Astrocyte (in vitro differentiated cells and primary cell): ENCODE results near the gene SCAMP4. TPM values are rescaled to one million over a fixed set of nuclear protein-coding genes. Genes with fewer than 3 reads are reported as not detected.
A peak's percentile ranks its signal among the peaks of the same experiment; 100 is the strongest.

Experiments
- DNase-seq: peaks from one replicate; pipeline ENCODE4 v3.0.0-alpha.2; 2010; ENCODE audit warnings: low read depth
- FAIRE-seq: peaks from 2 replicates; lab custom pipeline; 2011; peaks lifted over from hg19 to GRCh38; lab: Jason Lieb, UNC
- H2AFZ ChIP-seq: 2 replicates; pipeline ENCODE4 v1.6.0; 2012; ENCODE audit warnings: low read depth, low read length, inconsistent platforms
- H3K27ac ChIP-seq: 2 replicates; pipeline ENCODE4 v1.5.1; 2011; ENCODE audit warnings: low read depth, low read length, inconsistent platforms
- H3K27me3 ChIP-seq: 2 replicates; pipeline ENCODE4 v1.6.0; 2011; ENCODE audit warnings: low read length, inconsistent platforms; ENCODE audit not compliant: insufficient read depth
- H3K36me3 ChIP-seq: 2 replicates; pipeline ENCODE4 v1.5.1; 2011; ENCODE audit warnings: low read length, inconsistent platforms; ENCODE audit not compliant: insufficient read depth
- H3K4me1 ChIP-seq: 2 replicates; pipeline ENCODE4 v1.5.1; 2011; ENCODE audit warnings: low read length, inconsistent platforms; ENCODE audit not compliant: insufficient read depth
- H3K4me2 ChIP-seq: 2 replicates; pipeline ENCODE4 v1.6.0; 2012; ENCODE audit warnings: low read length, inconsistent platforms
- H3K4me3 ChIP-seq: 2 replicates; pipeline ENCODE4 v1.5.1; 2011; ENCODE audit warnings: low read depth, mild to moderate bottlenecking, low read length, inconsistent platforms; ENCODE audit not compliant: insufficient read depth
- H3K79me2 ChIP-seq: 2 replicates; pipeline ENCODE4 v1.6.0; 2012; ENCODE audit warnings: mild to moderate bottlenecking, low read length, inconsistent platforms; ENCODE audit not compliant: insufficient read depth
- H3K9ac ChIP-seq: 2 replicates; pipeline ENCODE4 v1.6.0; 2012; ENCODE audit warnings: mild to moderate bottlenecking, low read length, inconsistent platforms
- H3K9me3 ChIP-seq: 2 replicates; pipeline ENCODE4 v1.5.1; 2012; ENCODE audit warnings: low read depth, mild to moderate bottlenecking, low read length, inconsistent platforms; ENCODE audit not compliant: insufficient read depth
- H4K20me1 ChIP-seq: 2 replicates; pipeline ENCODE4 v1.6.0; 2012; ENCODE audit warnings: low read length, inconsistent platforms; ENCODE audit not compliant: insufficient read depth
- H3K27ac Mint-ChIP-seq: one replicate; pipeline ENCODE4 v1.8.0; 2021; ENCODE audit warnings: mild to moderate bottlenecking, mixed read lengths; ENCODE audit not compliant: unreplicated experiment
- H3K27me3 Mint-ChIP-seq: one replicate; pipeline ENCODE4 v1.8.0; 2021; ENCODE audit warnings: low read depth, mixed read lengths; ENCODE audit not compliant: unreplicated experiment
- H3K36me3 Mint-ChIP-seq: one replicate; pipeline ENCODE4 v1.8.0; 2021; ENCODE audit warnings: low read depth, mixed read lengths; ENCODE audit not compliant: unreplicated experiment
- H3K4me1 Mint-ChIP-seq: one replicate; pipeline ENCODE4 v1.8.0; 2021; ENCODE audit warnings: low read depth, mixed read lengths; ENCODE audit not compliant: unreplicated experiment
- H3K4me3 Mint-ChIP-seq: one replicate; pipeline ENCODE4 v1.8.0; 2021; ENCODE audit warnings: mild to moderate bottlenecking, moderate library complexity, mixed read lengths; ENCODE audit not compliant: unreplicated experiment
- H3K9me3 Mint-ChIP-seq: one replicate; pipeline ENCODE4 v1.8.0; 2021; ENCODE audit warnings: mild to moderate bottlenecking, mixed read lengths; ENCODE audit not compliant: unreplicated experiment
- EZH2 ChIP-seq: IDR thresholded peaks from 2 replicates; pipeline ENCODE4 v1.6.1; 2012; ENCODE audit warnings: mild to moderate bottlenecking, low read length, inconsistent platforms; ENCODE audit not compliant: insufficient read depth
- total RNA-seq: library from RNA; stranded (reverse); gene quantifications from 2 replicates; pipeline ENCODE4 v1.2.1, GENCODE V29; 2021
- TF ChIP-seq, protein P1 (sequence below): IDR thresholded peaks from 2 replicates; pipeline ENCODE4 v1.5.1; 2011; ENCODE audit warnings: low read depth, mild to moderate bottlenecking, inconsistent platforms, low read length, moderate library complexity; ENCODE audit not compliant: insufficient read depth

Gene SCAMP4
- total RNA-seq, 1 donor from 2014 or later = 72.2 TPM

DNA sequence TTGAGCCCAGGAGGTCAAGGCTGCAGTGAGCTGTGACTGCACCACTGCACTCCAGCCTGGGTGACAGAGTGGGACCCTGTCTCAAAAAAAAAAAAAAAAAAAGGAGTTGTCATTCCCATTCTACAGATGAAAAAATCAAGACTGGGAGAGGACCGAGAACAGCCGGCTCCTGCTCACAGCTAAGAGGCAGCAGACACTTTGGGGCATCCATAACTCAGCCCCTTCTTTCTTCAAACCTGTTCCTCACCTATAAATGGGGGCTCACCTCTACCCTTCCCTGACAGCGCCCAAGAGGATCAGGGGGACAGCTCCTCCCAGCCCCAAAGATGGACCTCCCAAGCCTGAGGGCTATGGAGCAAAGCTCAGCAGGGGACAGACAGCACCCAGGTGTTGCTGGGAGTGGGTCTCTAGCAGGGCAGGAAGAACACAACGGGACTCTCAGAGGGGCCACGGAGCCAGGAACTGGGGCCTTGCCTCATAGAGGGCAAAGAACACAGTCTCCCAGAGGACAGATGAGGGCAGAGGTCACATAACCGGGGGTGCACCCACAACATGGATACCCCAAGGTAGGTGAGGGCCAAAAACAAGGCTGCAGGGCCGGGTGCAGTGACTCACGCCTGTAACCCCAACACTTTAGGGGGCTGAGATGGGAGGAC is 38.4 kb upstream of the SCAMP4 start:
- H3K4me2 ChIP-seq = no peak overlapping the region
- H4K20me1 ChIP-seq = peaks cover 8% of the 10 kb centered on the region
- TF ChIP-seq, protein P1, sequence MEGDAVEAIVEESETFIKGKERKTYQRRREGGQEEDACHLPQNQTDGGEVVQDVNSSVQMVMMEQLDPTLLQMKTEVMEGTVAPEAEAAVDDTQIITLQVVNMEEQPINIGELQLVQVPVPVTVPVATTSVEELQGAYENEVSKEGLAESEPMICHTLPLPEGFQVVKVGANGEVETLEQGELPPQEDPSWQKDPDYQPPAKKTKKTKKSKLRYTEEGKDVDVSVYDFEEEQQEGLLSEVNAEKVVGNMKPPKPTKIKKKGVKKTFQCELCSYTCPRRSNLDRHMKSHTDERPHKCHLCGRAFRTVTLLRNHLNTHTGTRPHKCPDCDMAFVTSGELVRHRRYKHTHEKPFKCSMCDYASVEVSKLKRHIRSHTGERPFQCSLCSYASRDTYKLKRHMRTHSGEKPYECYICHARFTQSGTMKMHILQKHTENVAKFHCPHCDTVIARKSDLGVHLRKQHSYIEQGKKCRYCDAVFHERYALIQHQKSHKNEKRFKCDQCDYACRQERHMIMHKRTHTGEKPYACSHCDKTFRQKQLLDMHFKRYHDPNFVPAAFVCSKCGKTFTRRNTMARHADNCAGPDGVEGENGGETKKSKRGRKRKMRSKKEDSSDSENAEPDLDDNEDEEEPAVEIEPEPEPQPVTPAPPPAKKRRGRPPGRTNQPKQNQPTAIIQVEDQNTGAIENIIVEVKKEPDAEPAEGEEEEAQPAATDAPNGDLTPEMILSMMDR = no peak
- no peak for TF ChIP-seq EZH2
- H3K9ac ChIP-seq = no peak overlapping the region
- H3K9me3 ChIP-seq = no peaks in the 10 kb centered on the region
- DNase-seq (no peak), FAIRE-seq (no peak)
- Mint-ChIP-seq H3K27ac (no peak overlapping the region), H3K9me3 (no peaks in the 10 kb centered on the region), H3K4me1 (no peaks in the 10 kb centered on the region), H3K4me3 (no peak overlapping the region), H3K36me3 (no peaks in the 10 kb centered on the region), H3K27me3 (no peaks in the 10 kb centered on the region)
- H3K79me2 ChIP-seq = peaks cover 23% of the 10 kb centered on the region
- H3K27me3 ChIP-seq = no peaks in the 10 kb centered on the region
- H3K4me3 ChIP-seq = no peak overlapping the region
- no peaks in the 10 kb centered on the region for H3K36me3 ChIP-seq
- H2AFZ ChIP-seq = no peak overlapping the region
- peaks cover 3% of the 10 kb centered on the region for H3K4me1 ChIP-seq
- no peak overlapping the region for H3K27ac ChIP-seq

DNA sequence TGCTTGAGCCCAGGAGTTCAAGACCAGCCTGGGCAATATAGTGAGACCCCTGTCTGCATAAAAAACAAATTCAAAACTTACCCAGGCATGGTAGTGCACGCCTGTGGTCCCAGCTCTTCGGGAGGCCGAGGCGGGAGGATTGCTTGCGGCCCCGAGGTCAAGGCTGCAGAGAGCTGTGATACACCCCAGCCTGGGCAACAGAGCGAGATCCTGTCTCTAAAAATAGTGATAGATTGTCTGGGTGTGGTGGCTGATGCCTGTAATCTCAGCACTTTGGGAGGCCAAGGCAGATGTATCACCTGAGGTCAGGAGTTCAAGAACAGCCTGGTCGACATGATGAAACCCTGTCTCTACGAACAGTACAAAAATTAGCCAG is 37.9 kb upstream of the SCAMP4 start:
- TF ChIP-seq, protein P1 = no peak
- no peak for TF ChIP-seq EZH2
- H3K4me3 ChIP-seq = no peak overlapping the region
- H3K4me1 ChIP-seq = peaks cover 3% of the 10 kb centered on the region
- no peak overlapping the region for H3K4me2 ChIP-seq
- no peaks in the 10 kb centered on the region for H3K36me3 ChIP-seq
- no peak overlapping the region for H3K27ac Mint-ChIP-seq
- H2AFZ ChIP-seq = no peak overlapping the region
- H4K20me1 ChIP-seq = peaks cover 3% of the 10 kb centered on the region
- H3K36me3 Mint-ChIP-seq = no peaks in the 10 kb centered on the region
- no peaks in the 10 kb centered on the region for H3K9me3 Mint-ChIP-seq
- FAIRE-seq (no peak), DNase-seq (no peak)
- no peak overlapping the region for H3K4me3 Mint-ChIP-seq
- no peak overlapping the region for H3K27ac ChIP-seq
- H3K27me3 ChIP-seq = no peaks in the 10 kb centered on the region
- no peaks in the 10 kb centered on the region for H3K4me1 Mint-ChIP-seq
- no peaks in the 10 kb centered on the region for H3K27me3 Mint-ChIP-seq
- H3K9ac ChIP-seq = no peak overlapping the region
- no peaks in the 10 kb centered on the region for H3K9me3 ChIP-seq
- peaks cover 23% of the 10 kb centered on the region for H3K79me2 ChIP-seq

DNA sequence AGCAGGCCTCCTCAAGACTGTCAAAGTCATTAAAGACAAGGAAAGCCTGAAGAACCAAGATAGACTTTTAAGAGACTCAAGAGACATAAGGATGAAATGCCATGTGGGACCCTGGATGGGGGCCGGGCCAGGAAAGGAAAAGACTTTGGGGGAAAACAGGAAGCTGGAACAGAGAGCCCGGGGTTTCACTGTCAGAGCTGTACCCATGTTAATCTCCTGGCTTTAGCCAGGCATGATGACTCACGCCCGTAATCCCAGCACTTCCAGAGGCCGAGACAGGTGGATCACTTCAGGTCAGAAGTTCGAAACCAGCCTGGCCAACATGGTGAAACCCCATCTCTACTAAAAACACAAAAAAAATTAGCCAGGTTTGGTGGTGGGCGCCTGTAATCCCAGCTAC is 36.2 kb upstream of the SCAMP4 start:
- FAIRE-seq = no peak
- H3K4me3 Mint-ChIP-seq = peak overlapping the region; percentile 14

More for the DNA sequence above, 36.2 kb upstream of the SCAMP4 start:
- Histone ChIP-seq H4K20me1 (peaks cover 12% of the 10 kb centered on the region), H3K27ac (no peak overlapping the region), H3K4me3 (no peak overlapping the region), H2AFZ (no peak overlapping the region), H3K9me3 (no peaks in the 10 kb centered on the region), H3K4me2 (no peak overlapping the region), H3K79me2 (peaks cover 36% of the 10 kb centered on the region), H3K4me1 (peaks cover 13% of the 10 kb centered on the region), H3K27me3 (no peaks in the 10 kb centered on the region), H3K9ac (no peak overlapping the region), H3K36me3 (no peaks in the 10 kb centered on the region)
- TF ChIP-seq EZH2 = no peak
- TF ChIP-seq, protein P1 = no peak
- H3K9me3 Mint-ChIP-seq = no peaks in the 10 kb centered on the region
- no peaks in the 10 kb centered on the region for H3K27me3 Mint-ChIP-seq
- peaks cover under 1% of the 10 kb centered on the region for H3K4me1 Mint-ChIP-seq
- no peak overlapping the region for H3K27ac Mint-ChIP-seq
- H3K36me3 Mint-ChIP-seq = no peaks in the 10 kb centered on the region
- DNase-seq = no peak
